GM19467 (cell line): ENCODE results near the gene MEGF9.
"Not testable (repeated sequence)": the region's sequence is repeated elsewhere in the genome, so short reads cannot be mapped to it uniquely, and the experiment has no call there.

Source experiments
- ATAC-seq: cut with Tn5 transposase; IDR thresholded peaks from one replicate; pipeline ENCODE4 v1.9.1; 2021; ENCODE audit warnings: mild to moderate bottlenecking, moderate library complexity; ENCODE audit not compliant: unreplicated experiment

The MEGF9 gene

DNA sequence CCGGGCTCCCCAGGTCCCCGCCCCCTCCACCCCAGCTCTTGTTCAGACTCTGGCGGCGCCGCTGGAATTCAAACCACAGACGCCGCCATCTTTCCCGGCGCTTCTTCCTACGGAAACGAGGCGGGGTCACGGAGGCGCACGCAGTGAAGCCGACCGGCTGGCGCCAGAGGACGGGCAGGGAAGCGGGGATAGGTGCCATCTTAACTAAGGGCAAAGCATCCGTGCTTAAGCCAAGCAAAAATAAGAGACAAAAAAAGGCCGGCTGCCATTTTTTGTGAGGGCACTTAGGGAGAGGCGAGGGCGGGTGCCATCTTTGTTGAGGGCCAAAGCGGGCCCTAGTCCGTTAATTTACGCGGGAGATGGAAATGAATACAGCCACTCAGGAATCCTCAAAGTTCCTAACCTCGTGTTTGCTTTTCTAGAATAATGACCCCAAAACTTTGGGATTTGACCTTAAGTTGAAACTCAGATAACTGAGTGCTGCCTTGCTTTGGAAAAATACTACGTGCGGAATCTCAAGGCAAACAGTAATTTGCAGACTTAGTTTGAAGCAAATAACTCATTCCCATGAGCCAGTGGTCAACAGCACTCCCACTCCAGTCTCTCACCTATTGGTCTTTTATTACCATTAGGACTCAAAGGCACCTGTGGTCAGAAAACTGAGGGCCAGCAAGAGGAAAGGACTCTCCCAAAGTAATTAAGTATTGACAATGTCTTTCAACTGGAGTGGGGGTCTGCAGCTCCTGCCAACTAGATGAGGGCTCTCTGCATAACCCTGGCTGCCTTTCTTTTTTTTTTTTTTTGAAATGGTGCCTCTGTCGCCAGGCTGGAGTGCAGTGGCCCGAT is 134.0 kb downstream of the MEGF9 start, which contains the start of gene CDK5RAP2:
Gene CDK5RAP2 (minus strand): TSS at position 117 of the 846 bp plus-strand sequence. CDS start 189 bp downstream, outside the sequence.
- ATAC-seq, result peak; percentile 89

DNA sequence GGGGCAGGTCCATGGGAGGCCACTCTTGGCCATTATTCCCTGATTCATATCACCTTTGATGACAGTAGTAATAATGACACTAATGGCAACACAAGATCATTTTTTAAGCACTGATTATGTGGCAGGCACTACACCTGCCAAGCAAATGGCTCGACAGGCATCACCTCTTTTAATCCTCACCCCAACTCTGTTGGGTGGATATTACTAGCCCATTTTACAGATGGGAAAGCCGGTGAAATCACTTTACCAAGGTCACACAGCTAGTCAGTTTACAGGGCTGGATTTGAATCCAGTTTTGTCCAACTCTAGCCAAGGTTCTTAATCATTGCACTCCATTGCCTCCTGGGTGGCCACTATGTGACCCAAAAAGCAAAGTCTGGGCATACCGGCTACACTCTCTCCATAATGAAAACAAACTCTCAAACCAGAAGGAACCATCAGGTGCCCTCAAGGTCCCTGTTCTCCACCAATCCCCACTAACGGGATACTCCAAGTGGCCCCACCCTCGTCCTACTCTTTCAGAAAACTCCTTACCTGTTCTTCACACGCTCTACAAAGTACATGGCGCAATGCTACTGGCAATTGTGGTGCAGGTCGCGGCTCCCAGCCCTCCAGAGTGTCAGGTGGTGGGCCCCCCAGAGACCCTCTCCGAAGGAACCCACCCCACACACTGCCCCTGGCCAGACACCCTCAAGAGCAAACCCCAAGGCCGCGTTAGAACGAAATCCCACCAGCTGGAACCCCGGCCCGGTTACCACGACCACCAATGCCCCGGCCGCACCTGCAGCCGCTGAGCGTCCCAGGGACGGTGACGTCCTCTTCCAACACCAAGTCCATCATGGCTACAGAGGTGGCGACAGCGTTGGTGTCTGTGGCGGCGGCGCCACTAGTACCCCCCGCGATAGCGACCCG is 134.9 kb downstream of the MEGF9 start:
- peak; percentile 27 for ATAC-seq

DNA sequence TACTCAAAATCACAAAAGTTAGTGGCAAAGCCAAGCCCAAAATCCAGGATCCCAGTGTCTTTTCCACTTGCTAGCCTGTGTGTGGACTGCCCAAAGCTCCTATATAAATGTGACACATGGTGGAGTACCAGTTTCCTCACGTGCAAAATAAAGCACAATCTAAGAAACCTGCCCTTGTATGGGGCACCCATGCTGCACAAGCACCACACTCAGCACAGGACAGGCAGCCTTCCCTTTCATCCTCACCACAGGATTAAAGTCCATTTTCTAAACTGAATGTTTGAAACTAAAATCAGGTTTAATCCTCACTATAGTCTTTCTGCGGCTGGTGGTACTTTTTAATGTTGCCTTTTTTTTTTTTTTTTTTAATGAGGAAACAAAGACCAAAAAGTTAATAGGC is 139.8 kb downstream of the MEGF9 start:
- no peak for ATAC-seq

DNA sequence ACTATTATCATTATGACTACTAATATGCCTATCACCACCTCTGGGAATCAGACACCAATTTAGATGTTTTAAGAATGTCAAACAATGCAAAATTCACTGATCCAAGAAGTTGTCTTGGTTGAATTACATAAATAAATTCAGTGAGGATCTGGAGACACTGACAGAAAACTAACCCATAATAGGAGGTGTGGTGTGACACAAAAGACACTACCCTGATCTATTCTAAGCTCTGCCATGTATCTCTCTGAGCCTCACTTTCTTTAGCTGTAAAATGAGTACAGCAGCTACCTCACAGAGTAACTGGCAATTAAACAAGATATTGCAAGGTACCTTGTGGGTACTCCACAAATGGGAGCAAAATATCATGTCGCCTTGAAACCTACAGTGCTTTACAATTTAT is 141.8 kb downstream of the MEGF9 start:
- no peak for ATAC-seq

DNA sequence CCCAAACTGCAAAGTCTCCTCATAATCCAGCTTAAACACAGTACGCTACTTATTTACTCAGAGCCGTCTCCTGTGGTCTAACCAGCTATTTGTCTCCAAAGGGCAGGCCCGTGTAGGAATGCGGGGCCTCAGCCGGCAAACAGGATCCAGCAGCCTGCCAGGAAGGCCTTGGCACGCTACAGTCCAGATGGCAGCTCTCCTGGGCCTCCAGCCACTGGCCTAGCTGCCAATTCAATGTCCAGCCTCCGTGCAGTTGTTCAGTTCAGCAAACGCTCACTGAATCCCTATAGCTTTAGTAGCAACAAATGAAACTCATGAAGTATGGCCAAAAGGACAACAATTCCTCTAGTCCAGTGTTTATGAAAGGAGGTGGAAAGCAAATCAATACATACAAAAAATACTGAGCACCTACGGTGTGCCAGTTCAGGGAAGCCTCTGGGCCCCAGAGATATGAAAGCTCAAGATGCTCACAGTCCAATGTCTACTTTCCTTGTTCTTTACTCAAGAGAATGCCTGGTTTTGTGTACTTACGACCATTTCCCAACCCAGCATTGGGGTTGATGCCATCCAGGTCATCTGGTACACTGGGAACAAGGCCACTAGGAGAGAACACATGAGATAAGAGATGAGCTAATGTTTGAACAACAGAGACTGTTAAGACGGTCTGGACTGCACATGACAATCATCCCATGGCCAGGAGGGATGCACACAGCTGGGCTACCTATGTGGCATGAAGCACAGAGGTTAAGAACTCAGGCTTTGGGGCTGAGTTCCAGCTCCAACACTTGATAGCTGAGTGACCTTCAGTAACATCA is 142.6 kb downstream of the MEGF9 start:
- ATAC-seq, result no peak

DNA sequence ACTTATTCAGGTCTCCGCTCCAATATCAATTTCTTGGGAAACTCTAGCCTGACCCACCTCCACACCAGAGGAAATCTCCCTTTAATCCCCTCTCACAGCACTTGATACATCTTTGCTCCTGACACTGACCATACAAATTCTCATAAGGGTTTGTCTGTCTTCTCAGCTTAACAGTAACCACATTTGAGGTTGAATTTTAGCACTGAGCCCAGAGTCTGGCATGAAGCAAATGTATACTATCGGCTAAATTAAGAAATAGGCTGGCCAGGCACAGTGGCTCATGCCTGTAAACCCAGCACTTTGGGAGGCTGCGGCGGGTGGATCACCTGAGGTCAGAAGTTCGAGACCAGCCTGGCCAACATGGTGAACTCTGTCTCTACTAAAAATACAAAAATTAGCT is 144.0 kb downstream of the MEGF9 start:
- no peak for ATAC-seq

DNA sequence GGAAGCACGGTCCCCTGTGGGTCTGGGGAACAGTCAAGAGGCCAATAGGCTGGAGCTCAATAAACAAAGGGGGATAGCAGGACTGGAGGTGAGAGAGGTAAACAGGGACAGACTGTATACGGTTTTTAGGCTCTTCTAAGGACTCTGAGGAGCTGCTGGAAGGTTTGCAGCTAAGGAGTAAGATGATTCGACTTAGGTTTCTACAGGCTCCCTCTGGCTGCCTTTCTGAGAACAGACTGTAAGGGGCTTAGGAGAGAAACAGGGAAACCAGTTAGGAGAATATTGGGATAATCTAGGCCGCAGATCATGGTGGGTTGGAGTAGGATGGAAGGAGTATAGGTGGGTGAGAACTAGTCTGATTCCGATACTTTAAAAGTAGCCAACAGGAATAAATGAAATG is 144.7 kb downstream of the MEGF9 start:
- ATAC-seq, result no peak

DNA sequence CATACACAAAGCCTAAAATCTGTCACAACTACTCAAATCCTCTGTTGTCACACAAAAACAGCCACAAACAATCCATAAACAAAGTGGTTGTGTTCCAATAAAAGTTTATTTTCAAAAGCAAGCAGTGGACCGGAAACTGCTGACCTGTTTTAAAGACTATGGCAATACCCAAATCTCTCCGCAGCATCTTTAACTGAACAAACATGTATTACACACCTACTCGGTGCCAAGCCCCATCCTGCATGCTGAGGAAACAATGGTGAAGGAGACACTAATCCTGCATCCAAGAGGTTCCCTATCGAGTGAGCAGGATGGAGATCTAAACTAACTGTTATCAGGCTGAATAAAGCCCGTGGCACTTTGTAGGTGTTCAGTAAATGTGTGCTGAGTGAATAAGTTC is 145.5 kb downstream of the MEGF9 start:
- no peak for ATAC-seq

DNA sequence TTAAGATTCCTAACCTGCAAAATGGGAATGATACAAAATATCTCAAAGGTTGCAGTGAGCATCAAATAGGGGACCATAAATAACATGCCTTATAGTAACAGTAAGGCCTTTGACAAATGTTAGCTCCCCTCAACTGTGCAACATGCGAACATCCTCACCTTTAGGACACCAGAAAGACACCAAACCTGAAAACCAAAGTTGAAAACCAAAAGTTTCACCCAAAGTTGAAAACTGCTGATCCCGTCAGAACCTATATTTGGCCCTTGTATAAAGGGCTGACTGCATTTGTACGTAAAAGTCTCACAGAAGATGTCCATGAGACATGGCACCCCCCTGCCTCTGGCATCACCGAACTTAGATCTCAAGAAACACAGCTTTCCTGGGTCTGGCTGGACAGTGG is 146.4 kb downstream of the MEGF9 start:
- ATAC-seq, result no peak

DNA sequence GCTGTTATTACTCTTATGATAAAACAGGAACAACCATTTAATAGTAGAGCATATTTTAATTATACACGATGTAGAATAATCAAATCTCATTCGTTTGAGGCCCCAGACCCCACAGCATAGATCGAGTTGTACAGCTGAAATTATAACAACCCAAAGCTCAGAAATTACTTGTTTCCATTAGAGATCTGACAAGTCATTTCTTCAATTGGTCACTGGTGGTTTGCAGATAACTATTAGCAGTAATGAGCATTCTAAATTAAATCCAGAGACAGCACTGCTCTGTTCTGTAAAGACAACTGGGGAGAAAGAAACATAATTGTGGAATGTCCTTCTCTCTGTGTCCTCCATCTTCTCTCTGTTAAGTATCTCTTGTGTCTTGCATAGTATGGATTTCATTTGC is 147.2 kb downstream of the MEGF9 start:
- no peak for ATAC-seq

DNA sequence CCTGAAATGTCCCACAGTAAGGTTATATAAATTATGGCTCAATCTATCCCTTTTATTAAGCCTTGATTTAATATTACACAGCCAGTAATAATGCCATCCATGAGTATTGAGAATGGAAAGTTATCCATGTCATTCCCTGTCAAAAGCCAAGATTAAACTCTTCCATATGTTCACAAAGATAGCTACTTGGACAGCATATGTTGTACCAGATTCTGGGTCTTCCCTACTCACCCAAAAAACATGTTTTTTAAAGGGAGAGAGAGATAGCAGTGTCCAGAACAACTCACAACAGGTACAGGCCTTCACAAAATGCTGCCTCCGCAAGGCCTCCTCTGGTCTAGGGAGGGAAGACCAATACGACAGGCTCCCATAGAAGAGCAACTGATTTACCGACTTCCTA is 149.7 kb downstream of the MEGF9 start:
- no peak for ATAC-seq

DNA sequence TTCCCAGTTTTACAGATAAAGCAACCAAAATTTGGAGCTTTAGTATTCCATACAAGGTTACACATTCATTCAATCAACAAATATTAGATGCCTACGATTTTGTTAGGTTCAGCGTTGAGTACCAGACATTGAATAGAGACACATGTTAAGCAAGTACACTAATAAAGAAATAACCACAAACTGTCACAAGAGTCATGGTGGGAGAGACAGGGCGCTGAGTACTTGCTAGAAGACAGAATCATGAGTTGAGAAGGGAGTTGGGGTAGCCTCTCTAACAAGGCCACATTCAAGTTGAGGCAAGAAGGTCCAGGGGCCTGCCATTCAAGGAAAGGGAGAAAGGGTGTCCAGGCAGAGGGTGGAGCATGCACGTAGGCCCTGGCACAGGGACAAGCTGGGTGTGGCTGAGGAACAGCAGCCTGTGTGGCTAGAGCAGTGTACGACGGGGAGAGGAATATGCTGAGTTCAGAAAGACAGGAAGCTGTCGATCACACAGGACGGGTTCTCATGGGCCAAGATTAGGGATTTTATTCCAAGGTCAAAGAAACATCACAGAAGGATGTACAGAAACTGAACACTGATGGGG is 151.3 kb downstream of the MEGF9 start:
- ATAC-seq, result no peak

DNA sequence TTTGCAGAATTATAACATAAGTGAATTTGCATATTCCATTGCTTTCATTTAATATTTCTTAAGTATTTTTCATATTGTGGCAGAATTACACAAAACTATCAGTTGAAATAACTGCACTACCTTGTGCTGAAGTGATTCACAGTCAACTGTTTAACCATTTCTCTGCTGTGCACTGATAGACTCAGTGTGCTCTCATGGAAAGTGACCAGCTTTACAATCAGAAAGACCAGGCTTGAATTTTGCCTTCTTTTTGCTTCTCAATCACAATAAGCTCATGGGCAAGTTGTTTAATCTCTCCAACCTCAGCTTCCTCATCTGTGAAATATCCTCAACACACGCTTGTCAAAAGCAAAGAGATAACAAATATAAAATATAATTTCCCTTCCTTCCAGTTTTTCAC is 152.6 kb downstream of the MEGF9 start:
- ATAC-seq, result no peak

DNA sequence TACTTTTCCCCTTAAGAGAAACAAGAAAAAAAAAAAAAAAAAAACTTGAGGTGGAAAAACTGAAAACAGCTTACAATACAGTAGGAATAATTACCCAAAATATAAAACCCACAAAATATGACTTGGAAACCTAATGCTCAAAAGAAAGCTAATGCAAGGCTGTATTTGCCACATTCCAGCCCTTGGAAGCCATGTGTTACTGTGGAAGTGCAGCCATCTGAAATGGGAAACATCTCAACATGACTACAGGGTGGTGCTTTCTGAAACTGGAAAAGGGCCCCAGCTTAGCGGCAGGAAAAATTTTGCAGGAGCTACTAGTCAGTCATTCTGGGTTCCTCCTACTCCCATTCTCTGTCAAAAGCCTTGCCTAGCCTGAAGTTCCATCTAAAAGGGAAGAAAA is 154.7 kb downstream of the MEGF9 start:
- no peak for ATAC-seq

DNA sequence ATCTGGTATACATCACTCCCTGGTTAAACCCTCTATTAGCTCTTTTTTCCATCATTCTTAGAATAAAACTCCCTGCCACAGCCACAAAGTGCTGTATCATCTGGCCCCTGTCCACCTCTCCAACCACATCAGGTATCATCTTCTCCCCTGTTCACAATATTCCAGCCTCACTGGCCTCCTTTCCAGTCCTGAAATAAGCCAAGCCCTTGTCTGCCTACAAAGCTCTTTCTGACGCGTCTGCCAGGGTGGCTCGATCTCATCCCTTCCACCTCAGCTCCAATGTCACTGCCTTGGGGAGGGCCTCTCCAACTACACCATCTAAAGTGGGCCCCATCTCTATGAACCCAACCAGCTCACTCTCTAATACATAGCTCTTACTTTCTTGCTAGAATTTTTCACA is 155.8 kb downstream of the MEGF9 start:
- ATAC-seq, result no peak

DNA sequence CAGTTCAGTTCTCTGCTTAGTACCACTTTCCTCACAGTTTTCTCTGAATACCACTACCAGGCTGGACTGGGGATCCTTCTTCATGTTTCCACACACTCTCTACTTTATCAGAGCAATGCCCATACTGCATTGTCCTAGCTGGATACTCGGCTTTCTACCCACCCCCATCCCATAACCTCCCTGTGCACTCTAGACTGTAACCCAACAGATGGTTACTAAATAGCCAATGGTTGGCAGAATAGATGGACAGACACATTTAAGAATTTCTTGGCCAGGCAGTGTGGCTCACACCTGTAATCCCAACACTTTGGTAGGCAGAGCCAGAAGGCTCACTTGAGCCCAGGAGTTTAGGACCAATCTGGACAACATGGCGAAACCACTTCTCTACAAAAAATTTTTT is 157.1 kb downstream of the MEGF9 start:
- ATAC-seq, result no peak

DNA sequence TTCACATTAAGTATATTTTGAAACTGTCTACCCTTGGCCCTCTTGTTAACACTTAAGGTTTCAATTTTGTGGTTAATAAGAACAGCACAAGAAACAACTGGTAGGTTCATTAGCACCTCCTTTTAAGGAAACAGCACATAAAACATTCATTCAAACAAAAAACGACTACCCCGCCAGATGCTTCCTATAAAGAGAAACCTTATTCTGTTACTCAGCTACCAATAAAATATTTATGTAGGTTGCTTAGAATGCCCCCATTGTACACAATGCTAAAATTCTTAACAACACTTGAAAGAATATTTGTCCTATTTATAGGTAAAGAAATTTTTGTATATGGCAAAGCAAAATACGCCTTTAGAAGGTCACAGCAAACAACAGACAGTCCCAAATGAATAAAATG is 157.5 kb downstream of the MEGF9 start:
- no peak for ATAC-seq

DNA sequence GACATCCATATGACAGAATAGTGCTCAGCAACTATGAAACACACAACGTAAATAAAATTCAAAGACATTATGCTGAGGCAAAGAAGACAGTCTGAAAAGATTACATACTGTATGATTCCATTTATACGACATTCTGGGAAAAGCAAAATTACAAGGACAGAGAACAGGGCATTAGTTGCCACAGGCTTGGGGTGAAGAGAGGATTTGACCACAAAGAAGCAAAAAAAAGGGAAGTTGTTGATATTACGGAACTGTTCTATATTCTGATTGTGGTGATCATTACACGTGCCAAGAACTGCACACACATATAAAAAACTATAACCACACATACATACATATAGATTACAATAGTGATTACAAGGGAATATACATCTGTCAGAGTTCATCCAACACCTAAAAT is 158.4 kb downstream of the MEGF9 start:
- no peak for ATAC-seq

DNA sequence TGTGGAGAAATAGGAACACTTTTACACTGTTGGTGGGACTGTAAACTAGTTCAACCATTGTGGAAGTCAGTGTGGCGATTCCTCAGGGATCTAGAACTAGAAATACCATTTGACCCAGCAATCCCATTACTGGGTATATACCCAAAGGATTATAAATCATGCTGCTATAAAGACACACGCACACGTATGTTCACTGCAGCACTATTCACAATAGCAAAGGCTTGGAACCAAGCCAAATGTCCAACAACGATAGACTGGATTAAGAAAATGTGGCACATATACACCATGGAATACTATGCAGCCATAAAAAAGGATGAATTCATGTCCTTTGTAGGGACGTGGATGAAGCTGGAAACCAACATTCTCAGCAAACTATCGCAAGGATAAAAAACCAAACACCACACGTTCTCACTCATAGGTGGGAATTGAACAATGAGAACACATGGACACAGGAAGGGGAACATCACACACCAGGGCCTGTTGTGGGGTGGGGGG is 162.0 kb downstream of the MEGF9 start:
- ATAC-seq, result not testable (repeated sequence)
